ENCODE data around the gene PCSK7.

The PCSK7 gene

DNA sequence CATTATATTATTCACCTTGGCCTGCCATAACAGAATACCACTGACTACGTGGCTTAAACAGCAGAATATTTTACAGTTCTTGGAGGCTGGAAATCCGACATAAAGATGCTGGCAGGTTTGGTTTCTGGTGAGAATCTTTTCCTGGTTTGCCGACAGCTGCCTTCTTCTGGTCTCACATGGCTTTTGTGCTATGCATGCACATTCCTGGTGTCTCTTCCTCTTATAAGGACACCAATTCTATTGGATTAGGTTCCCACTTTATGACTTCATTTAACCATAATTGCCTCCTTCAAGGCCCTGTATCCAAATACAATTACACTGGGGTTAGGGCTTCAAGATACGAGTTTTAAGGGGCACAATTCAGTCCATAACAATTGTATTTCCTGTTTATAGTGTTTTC, 17.7 kb upstream of the PCSK7 start:
- Mint-ChIP-seq H3K4me1 (ENCODE audit: low read depth) (no peaks in the 10 kb centered on the region), H3K27me3 (ENCODE audit: low read depth) (no peaks in the 10 kb centered on the region), H3K9me3 (no peaks in the 10 kb centered on the region), H3K36me3 (ENCODE audit: low read depth) (peaks cover 22% of the 10 kb centered on the region), H3K4me3 (no peak overlapping the region), H3K27ac (no peak overlapping the region)

DNA sequence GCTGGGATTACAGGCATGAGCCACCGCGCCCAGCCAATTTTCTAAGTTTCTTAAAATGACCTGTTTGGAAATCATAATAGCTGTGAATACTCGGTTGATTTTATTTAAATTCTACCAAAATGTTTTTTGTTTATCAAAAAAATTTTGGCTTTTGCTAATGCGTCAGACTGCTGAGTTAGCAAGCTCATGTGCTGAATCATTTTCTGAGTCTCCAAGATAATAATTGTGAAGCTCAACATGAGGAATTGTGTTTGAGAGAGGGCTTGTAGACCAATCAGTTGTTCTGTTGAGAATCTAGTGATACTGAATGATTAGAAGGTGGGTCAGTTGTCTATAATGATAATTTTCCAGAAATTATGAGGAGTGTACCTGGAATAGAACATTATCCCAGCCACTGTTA, 16.5 kb upstream of the PCSK7 start:
- H3K27me3 Mint-ChIP-seq (ENCODE audit: low read depth), result no peaks in the 10 kb centered on the region
- H3K36me3 Mint-ChIP-seq (ENCODE audit: low read depth), result peaks cover 24% of the 10 kb centered on the region
- H3K9me3 Mint-ChIP-seq, result no peaks in the 10 kb centered on the region
- H3K4me3 Mint-ChIP-seq, result no peak overlapping the region
- H3K27ac Mint-ChIP-seq, result no peak overlapping the region
- no peaks in the 10 kb centered on the region for H3K4me1 Mint-ChIP-seq (ENCODE audit: low read depth)

DNA sequence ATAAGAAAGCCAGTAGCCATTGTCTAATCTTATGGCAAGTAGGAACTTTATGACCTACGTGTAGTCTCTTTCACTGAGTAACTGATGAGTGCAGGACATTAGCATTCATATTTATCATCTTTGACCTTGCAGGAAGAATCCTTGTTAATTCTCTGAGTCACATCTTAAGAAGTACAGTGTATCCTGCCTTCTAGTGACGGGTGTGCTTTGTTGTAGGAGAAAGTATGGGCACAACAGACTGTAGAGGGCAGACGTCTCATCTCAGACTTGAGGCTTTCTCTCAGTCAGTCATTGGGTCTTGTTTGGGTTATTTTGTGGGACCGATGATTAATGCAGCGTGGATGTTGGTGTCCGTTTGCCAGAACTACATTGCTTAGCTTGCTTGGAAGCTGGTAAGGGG, 7.4 kb upstream of the PCSK7 start:
- peaks cover 11% of the 10 kb centered on the region for H3K36me3 Mint-ChIP-seq (ENCODE audit: low read depth)
- H3K4me3 Mint-ChIP-seq, result no peak overlapping the region
- no peak overlapping the region for H3K27ac Mint-ChIP-seq
- H3K27me3 Mint-ChIP-seq (ENCODE audit: low read depth), result no peaks in the 10 kb centered on the region
- H3K4me1 Mint-ChIP-seq (ENCODE audit: low read depth), result peaks cover 1% of the 10 kb centered on the region
- no peaks in the 10 kb centered on the region for H3K9me3 Mint-ChIP-seq

DNA sequence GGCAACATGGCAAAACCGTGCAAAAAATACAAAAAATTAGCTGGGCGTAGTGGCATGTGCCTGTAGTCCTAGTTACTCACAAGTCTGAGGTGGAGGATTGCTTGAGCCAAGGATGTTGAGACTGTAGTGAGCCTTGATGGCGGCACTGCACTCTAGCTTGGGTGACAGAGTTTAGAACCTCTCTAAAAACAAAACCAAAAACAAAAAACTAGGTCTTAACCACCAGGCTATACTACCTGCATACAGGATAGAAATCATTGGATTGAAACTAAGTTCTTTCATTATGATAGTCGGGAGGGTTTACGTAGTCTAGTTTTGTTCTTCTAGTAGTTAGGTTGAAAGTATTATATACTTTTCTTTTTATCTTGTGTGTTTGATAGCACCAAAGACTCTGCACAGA, 6.3 kb upstream of the PCSK7 start:
- Mint-ChIP-seq H3K9me3 (no peaks in the 10 kb centered on the region), H3K27me3 (ENCODE audit: low read depth) (no peaks in the 10 kb centered on the region), H3K4me3 (no peak overlapping the region), H3K27ac (no peak overlapping the region), H3K4me1 (ENCODE audit: low read depth) (peaks cover 12% of the 10 kb centered on the region), H3K36me3 (ENCODE audit: low read depth) (peaks cover 10% of the 10 kb centered on the region)

DNA sequence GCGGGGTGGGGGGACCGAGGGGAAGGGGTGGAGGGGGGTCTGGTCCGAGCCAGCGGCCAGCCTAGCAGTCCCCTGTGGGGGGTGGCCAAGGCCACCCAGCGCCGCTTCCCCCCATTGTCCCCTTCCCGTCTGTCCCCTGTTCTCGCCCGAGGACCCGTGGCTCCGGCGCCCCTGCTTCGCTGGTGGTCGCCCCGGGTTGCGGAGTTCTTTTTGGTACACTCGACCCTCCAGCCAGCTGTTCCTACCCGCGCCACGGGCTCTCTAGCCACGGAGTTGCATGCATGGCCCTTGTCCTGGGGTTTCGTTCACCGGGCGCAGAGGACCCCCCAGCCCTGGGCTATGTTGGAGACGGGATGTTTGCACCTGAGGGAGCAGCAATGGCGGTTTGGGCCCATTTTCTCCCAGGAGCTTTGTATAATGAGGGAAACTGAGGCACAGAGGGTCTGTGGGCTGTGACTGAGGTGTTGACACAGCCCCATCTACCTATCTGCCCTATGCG, 1.1 kb upstream of the PCSK7 start:
- H3K36me3 Mint-ChIP-seq (ENCODE audit: low read depth), result peaks cover 22% of the 10 kb centered on the region
- peak overlapping the region; percentile 80 for H3K4me3 Mint-ChIP-seq
- peak overlapping the region; percentile 75 for H3K27ac Mint-ChIP-seq
- no peaks in the 10 kb centered on the region for H3K9me3 Mint-ChIP-seq
- no peaks in the 10 kb centered on the region for H3K27me3 Mint-ChIP-seq (ENCODE audit: low read depth)
- peaks cover 40% of the 10 kb centered on the region for H3K4me1 Mint-ChIP-seq (ENCODE audit: low read depth)

DNA sequence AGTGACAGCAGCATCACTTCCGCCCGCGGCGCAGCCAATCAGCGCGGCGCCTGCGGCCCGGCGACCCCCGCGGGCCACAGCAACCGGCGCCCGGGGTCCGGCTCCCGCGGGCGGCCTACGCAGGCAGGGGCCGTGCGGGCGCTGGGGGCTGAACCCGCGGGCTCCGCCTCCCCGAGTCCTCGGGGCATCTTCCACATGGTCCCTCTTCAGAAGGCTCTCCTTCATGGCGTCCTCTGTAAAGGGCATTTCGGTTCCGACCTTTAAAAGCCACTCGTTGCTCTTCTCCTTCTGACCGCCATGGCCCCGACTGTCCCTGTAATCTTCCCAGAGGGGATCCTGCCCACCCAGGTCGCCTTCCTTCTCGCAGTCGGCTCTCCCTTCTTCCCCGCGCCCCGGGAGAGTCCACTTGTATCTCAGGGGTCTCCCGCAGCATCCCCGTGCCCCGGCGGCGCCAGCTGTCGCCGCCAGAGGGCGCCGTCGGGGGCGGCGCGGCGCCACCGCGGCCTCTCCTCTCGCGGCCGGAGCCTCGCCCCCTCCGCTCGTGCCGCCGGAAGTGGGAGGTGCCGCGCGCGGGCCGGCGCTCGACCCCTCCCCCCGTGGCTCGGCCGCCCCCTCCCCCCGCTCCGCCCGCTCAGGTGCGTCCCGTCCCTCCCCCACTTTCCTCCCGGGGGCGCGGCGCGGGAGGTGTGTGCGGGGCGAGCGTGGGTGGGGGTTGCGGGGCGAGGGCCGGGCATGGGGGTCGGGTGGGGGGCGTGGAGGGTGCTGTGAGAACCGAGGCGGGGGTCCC, 412 bp upstream of the PCSK7 start, which contains the start of gene RNF214:
Gene RNF214, plus strand, starts transcription at position 580 of the 787 bp plus-strand sequence. CDS start 1,602 bp downstream, outside the sequence.
- H3K9me3 Mint-ChIP-seq, result no peaks in the 10 kb centered on the region
- peaks cover 26% of the 10 kb centered on the region for H3K36me3 Mint-ChIP-seq (ENCODE audit: low read depth)
- H3K4me3 Mint-ChIP-seq, result peak within 1 kb of the TSS; percentile 96
- peaks cover 40% of the 10 kb centered on the region for H3K4me1 Mint-ChIP-seq (ENCODE audit: low read depth)
- no peaks in the 10 kb centered on the region for H3K27me3 Mint-ChIP-seq (ENCODE audit: low read depth)
- H3K27ac Mint-ChIP-seq, result peak within 1 kb of the TSS; percentile 99

DNA sequence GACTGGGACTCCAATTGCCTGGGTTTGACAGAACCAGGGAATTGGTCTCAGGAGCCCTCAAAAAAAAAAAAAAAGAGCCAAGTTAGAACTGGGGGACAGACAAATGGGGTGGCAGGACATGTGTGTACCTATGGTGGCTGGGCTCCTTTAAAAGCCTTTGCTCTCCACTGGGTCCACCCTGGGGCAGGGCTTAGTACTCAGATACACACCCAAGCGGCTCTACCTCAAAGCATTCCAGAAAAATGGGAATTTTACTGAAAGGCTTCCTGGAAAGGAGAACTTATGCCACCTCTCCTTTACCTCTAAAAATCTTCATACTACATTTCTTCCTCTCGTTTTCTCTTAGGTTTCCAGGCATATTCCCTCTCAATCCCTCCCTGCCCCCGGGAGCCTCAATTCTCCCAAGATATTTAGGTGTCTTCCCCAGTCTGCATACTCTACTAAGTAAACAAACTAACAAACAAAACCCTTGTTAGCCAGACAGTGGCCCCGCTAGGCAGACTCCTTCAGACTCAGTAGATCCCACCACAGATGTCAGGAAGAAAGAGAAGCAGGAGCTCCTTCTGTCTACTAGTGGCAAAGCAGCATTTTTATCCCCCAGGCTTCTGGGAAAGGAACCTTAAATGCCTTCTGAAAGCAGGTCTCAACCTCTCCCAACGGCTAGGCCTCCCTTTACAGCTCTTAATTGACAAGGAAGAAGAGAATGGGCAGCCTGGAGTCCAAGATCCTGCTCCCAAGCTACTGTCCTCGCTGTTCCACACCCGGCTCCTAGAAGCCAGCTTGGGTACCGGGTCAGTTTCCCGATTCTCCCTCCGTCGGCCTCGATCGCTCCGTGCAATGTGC, 653 bp downstream of the PCSK7 start:
- H3K4me3 Mint-ChIP-seq, result peak overlapping the region; percentile 91
- no peaks in the 10 kb centered on the region for H3K9me3 Mint-ChIP-seq
- H3K4me1 Mint-ChIP-seq (ENCODE audit: low read depth), result peaks cover 50% of the 10 kb centered on the region
- H3K27ac Mint-ChIP-seq, result peak overlapping the region; percentile 96
- no peaks in the 10 kb centered on the region for H3K27me3 Mint-ChIP-seq (ENCODE audit: low read depth)
- peaks cover 36% of the 10 kb centered on the region for H3K36me3 Mint-ChIP-seq (ENCODE audit: low read depth)

DNA sequence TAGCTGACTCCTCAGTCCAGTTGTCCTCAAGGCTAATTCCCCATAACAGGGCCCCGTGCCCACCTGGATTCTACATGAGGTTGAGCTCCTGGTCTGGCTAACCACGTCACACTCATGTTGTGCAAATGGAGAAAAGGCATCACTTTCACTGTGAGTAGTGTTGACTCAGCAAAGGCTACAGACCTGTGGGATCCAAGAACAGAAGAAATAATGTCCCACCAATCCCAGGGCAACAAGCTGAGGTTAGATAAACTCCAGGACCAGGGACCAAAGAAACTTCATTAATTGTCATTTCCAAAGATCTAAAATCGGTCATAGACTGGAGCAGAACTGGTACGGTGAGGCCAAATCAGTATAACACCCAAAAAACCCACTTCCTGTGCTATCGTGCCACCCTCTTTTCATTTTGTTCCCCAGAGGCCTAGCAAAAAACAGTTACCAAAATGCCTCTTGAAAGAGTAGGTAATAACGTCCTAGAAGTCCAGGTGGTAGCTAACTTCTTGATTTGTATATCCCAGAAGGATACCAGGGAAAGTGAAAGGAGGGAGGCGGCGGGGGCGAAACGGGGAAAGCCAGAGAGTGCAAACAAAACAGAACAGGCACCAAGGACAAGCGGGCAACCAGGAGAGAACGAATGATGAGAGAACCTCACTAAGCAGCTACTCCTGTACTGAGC, 1.4 kb downstream of the PCSK7 start:
- Mint-ChIP-seq H3K9me3 (no peaks in the 10 kb centered on the region), H3K36me3 (ENCODE audit: low read depth) (peaks cover 37% of the 10 kb centered on the region), H3K27me3 (ENCODE audit: low read depth) (no peaks in the 10 kb centered on the region), H3K27ac (peak overlapping the region; percentile 96), H3K4me3 (peak overlapping the region; percentile 91), H3K4me1 (ENCODE audit: low read depth) (peaks cover 50% of the 10 kb centered on the region)

DNA sequence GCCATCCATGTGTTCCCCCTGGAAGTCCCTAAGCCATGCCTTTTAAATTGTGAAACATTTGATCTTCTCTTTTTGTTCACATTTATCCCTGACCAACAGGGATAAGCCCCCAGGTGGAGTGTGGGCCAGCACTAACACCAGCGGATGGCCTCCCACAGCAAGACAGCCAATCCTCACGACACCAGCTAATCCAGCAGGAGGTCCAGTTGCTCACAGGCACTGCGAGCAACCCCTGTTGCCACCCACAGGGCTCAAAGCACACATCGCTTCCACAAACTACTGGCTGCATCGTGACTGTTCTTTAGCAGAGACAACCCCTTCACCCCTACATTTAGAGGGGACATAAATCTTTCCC, 2.0 kb downstream of the PCSK7 start:
- Mint-ChIP-seq H3K27me3 (ENCODE audit: low read depth) (no peaks in the 10 kb centered on the region), H3K4me3 (peak overlapping the region; percentile 91), H3K9me3 (no peaks in the 10 kb centered on the region), H3K36me3 (ENCODE audit: low read depth) (peaks cover 41% of the 10 kb centered on the region), H3K4me1 (ENCODE audit: low read depth) (peaks cover 50% of the 10 kb centered on the region), H3K27ac (peak overlapping the region; percentile 96)

DNA sequence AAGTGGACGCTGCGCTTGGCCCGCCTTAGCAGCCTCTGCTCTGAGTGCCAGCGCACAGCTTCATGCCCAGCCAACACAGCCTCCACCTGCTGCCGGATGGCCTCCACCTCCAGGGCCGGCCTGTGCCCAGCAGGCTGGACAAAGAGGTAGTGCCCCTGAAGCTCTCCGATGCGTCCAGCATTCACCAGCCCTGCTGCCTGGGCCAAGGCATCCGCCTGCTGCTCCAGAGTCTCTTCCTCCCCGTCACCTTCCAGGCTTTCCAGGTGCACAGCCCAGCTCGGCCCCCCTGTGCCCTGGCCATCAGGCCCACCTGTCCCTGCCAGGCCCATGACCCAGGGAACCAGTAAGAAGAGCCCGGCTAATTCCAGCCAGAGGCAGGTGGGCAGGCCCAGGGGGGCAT, 2.5 kb downstream of the PCSK7 start:
- Mint-ChIP-seq H3K27ac (peak overlapping the region; percentile 96), H3K4me1 (ENCODE audit: low read depth) (peaks cover 49% of the 10 kb centered on the region), H3K36me3 (ENCODE audit: low read depth) (peaks cover 46% of the 10 kb centered on the region), H3K4me3 (peak overlapping the region; percentile 91), H3K27me3 (ENCODE audit: low read depth) (no peaks in the 10 kb centered on the region), H3K9me3 (no peaks in the 10 kb centered on the region)

DNA sequence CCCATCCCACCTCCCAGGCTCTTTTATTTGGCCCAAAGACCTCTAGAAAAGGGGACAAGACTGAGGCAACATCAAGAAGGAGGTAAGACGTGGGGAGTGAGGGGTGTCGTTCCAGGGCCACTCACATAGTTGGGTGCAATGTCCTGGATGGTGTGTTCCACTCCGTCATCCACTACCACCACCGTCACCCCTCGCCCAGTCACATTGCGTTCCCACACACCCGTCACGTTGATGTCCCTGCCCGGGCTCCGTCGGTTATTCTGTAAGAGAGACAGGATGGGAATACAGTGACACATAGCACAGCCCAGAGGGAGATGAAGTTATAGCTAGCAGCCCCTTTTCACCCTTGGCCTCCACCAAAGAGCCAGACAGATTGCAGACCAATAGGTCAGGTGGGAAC, 3.8 kb downstream of the PCSK7 start:
- H3K27me3 Mint-ChIP-seq (ENCODE audit: low read depth), result no peaks in the 10 kb centered on the region
- peak overlapping the region; percentile 39 for H3K4me3 Mint-ChIP-seq
- H3K36me3 Mint-ChIP-seq (ENCODE audit: low read depth), result peaks cover 52% of the 10 kb centered on the region
- no peaks in the 10 kb centered on the region for H3K9me3 Mint-ChIP-seq
- H3K4me1 Mint-ChIP-seq (ENCODE audit: low read depth), result peaks cover 36% of the 10 kb centered on the region
- peak overlapping the region; percentile 55 for H3K27ac Mint-ChIP-seq

DNA sequence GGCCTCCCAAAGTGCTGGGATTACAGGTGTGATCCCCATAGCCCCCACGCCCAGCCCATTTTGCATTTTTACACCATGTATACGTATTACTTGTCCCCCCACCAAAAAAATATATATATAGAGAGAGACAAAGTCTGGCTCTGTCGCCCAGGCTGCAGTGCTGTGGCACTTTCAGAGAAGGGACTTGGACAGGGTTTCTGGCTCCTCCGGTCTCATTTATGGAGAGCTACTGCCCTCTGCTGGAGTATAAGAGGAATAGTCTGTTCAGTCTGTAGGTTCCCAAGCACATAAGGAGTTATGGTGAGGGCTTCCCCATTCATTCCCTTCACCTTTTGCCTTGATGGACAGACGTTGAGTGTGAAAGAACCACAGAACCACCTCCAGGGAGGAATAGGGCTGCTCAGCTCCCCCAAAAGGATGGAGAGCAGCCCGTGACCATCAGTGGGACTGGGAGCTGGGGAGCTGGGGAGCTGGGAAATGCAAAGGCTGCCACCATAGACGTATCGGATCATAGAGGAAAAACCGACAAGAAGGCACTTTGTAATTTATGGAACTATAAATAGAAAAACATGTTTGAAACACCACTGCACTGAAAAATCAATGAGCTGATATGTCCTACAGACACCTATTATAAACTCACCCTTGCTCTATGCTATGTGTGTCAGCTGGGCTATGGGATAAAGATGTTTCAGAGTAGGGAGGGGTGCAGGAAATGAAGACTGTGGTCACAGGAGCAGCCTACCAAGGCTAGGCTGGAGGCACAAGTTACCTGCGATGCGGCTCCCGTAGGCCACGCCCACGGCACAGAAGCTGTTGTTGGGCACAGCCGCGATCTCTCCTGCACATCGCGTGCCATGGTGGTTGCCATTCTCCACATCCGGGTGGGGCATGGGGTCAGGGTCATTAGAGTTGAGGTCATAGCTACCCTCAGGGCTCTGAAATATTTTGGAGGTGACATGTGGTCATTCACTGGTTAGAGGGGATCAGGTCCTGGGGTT, 5.2 kb downstream of the PCSK7 start:
- peaks cover 34% of the 10 kb centered on the region for H3K4me1 Mint-ChIP-seq (ENCODE audit: low read depth)
- H3K9me3 Mint-ChIP-seq, result no peaks in the 10 kb centered on the region
- H3K27me3 Mint-ChIP-seq (ENCODE audit: low read depth), result no peaks in the 10 kb centered on the region
- peaks cover 58% of the 10 kb centered on the region for H3K36me3 Mint-ChIP-seq (ENCODE audit: low read depth)
- H3K27ac Mint-ChIP-seq, result no peak overlapping the region
- H3K4me3 Mint-ChIP-seq, result no peak overlapping the region

DNA sequence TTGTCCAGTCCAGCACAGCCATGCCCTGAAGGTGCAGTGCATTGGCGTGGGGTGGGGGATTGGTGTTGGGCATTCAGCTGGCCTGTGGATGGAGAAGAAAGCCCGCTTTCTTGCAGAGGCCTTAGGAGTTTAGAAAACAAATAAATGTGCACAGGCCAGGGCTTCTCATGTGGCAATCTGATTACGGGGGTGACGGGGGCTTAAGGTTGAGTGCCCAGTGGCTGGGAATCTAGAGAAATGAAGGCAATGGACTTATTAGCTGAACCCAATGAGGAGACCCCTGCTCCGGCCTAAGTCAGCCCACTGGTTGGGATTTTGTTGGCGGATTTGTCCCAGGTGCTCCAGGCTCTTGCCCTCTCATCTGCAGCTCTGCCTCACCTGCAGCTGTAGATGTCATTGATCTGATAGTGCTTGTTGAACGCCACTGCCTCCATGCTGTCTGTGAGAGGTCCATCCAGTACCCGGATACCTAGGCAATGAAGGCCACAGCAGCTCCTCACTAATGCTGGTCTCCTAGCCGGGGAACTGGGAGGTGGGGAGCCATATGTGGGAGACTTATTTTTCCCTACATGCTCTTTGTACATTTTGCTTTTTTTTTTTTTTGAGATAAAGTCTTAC, 6.2 kb downstream of the PCSK7 start:
- H3K9me3 Mint-ChIP-seq, result no peaks in the 10 kb centered on the region
- H3K27me3 Mint-ChIP-seq (ENCODE audit: low read depth), result no peaks in the 10 kb centered on the region
- H3K4me3 Mint-ChIP-seq, result no peak overlapping the region
- H3K27ac Mint-ChIP-seq, result no peak overlapping the region
- H3K4me1 Mint-ChIP-seq (ENCODE audit: low read depth), result peaks cover 25% of the 10 kb centered on the region
- peaks cover 55% of the 10 kb centered on the region for H3K36me3 Mint-ChIP-seq (ENCODE audit: low read depth)

Data from T-helper 1 cell treated with Interleukin-12 subunit alpha and Interleukin-12 subunit beta and Interleukin-4 antibody, amounts not matched to agents 30 μg/mL and 1 μg/mL, for 36 hours (primary cell).